Amygdala (tissue), 56 donors: ENCODE results near the gene CFAP97D1.
A peak's percentile ranks its signal among the peaks of the same experiment; 100 is the strongest.

Source experiments
- DNase-seq, 56 donors: peaks; one replicate each; lab custom pipeline; 2025; lab: John Stamatoyannopoulos, UW

The CFAP97D1 gene

GRCh38 chr17:43823350-43824084 is 43.3 kb downstream of the CFAP97D1 start:
- DNase-seq = peak in 12 of 56 donors; percentile 3 to 55 (median 14)

GRCh38 chr17:43825567-43825966 is 45.3 kb downstream of the CFAP97D1 start:
- DNase-seq = no peak

GRCh38 chr17:43826206-43826605 is 46.0 kb downstream of the CFAP97D1 start:
- no peak for DNase-seq

- DNase-seq = no peak
Measured at GRCh38 chr17:43827596-43827995, 47.4 kb downstream of the CFAP97D1 start.

GRCh38 chr17:43829738-43830137 is 49.5 kb downstream of the CFAP97D1 start:
- DNase-seq = no peak

- no peak for DNase-seq
Measured at GRCh38 chr17:43830510-43831140, 50.4 kb downstream of the CFAP97D1 start.

- no peak for DNase-seq
Measured at GRCh38 chr17:43831633-43832032, 51.4 kb downstream of the CFAP97D1 start.

GRCh38 chr17:43832168-43832975 is 52.1 kb downstream of the CFAP97D1 start:
- peak in 5 of 56 donors; percentile 32 to 76 (median 44) for DNase-seq

- DNase-seq = peak in 32 of 56 donors; percentile 5 to 85 (median 31)
Measured at GRCh38 chr17:43832976-43833829, 53.0 kb downstream of the CFAP97D1 start, which contains the start of gene MPP3. TSS of gene MPP3 (minus strand) at chr17:43833146. CDS start at chr17:43831906, 1,240 bp downstream.

- no peak for DNase-seq
Measured at GRCh38 chr17:43834106-43834505, 53.9 kb downstream of the CFAP97D1 start.
